Measurements from ENCODE around the gene USP30. TPM values are rescaled to one million over a fixed set of nuclear protein-coding genes. Genes with fewer than 3 reads are reported as not detected.
A peak's percentile ranks its signal among the peaks of the same experiment; 100 is the strongest.

The USP30 gene
- total and polyA plus RNA-seq, 9 of the 15 experiments (the other 6 are each of a cell fraction or from before 2014, with no cell fraction given) = 1.4 to 15.2 (median 7.0) TPM

- TF ChIP-seq CREB3 (tag; conservative IDR thresholded peaks at IDR 0.05; ENCODE audit: low read depth) (no peak; the same call in 1 of the 2 replicates), CHCHD3 (CRISPR knock-in tag; IDR thresholded peaks at IDR 0.05) (no peak), RAD51 (IDR thresholded peaks at IDR 0.05; ENCODE audit: borderline replicate concordance, low read depth) (no peak), ZFP36 (IDR thresholded peaks at IDR 0.05; ENCODE audit: low read depth, low read length, partially characterized antibody) (peak; percentile 31), RBM39 (optimal IDR thresholded peaks at IDR 0.05; ENCODE audit: low read depth, low read length) (peak; percentile 93), TFAM (CRISPR knock-in tag; conservative IDR thresholded peaks at IDR 0.05) (no peak), MBD1 (CRISPR knock-in tag; IDR thresholded peaks at IDR 0.05) (no peak), ZNF707 (CRISPR knock-in tag; conservative IDR thresholded peaks at IDR 0.05) (no peak), ZNF740 (CRISPR knock-in tag; IDR thresholded peaks at IDR 0.05) (0 out of 2 replicates have a peak, but pooled peaks have one; percentile 40), ZNF740 (tag; IDR thresholded peaks at IDR 0.05) (no peak), SMAD2 (IDR thresholded peaks at IDR 0.05; ENCODE audit: low read depth, low read length) (no peak), THRAP3 (IDR thresholded peaks at IDR 0.05; ENCODE audit: borderline replicate concordance) (no peak; the same call in 1 of the 2 replicates), NFRKB (IDR thresholded peaks at IDR 0.05; ENCODE audit: low read depth) (no peak), HNRNPH1 (optimal IDR thresholded peaks at IDR 0.05; ENCODE audit: low read depth, low read length) (no peak), ZFP1 (CRISPR knock-in tag; IDR thresholded peaks at IDR 0.05) (no peak), ZNF778 (CRISPR knock-in tag; IDR thresholded peaks at IDR 0.05) (no peak), TOE1 (IDR thresholded peaks at IDR 0.05; ENCODE audit: borderline replicate concordance) (peak; percentile 87), TOE1 (CRISPR knock-in tag; IDR thresholded peaks at IDR 0.05; ENCODE audit: borderline replicate concordance, low read depth) (no peak), ZNF324 (CRISPR knock-in tag; IDR thresholded peaks at IDR 0.05) (no peak), CSDE1 (IDR thresholded peaks at IDR 0.05) (peak in 1 of 2 experiments; percentile 66; a peak in 1 of 4 replicates), CEBPZ (IDR thresholded peaks at IDR 0.05; ENCODE audit: borderline replicate concordance, low read depth, low read length) (no peak)
Measured at GRCh38 chr12:109052414-109053323, at the start of gene USP30 (continued).

Measured in K562 (cell line).